ENCODE measurements around the gene NUDT2. TPM values are rescaled to one million over a fixed set of nuclear protein-coding genes. Genes with fewer than 3 reads are reported as not detected.

Gene NUDT2
- polyA plus RNA-seq, 1 of the 3 experiments (the other 2 are of a cell fraction), result 47.8 TPM

DNA sequence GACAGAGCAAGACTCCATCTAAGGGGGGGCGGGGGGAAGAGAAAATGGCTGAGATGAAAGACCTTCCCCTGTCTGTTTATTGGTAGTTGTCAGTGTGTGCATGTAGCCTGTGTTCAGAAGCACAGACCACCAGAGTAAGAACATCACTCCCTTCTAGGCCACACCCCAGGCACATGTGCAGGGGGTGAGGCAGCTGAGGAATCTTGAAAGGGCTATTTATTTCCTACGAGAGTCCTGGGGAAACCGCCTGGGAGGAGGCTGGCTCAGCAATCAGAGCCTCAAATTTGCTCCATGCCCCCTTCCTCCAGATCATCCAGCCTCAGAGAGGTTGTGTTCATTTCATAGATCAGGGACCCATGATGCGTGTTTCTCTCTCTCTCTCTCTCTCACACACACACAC is 40.3 kb downstream of the NUDT2 start:
- H4K20me1 ChIP-seq (ENCODE audit: insufficient read depth), result no peaks in the 10 kb centered on the region
- no peaks in the 10 kb centered on the region for H3K27me3 ChIP-seq (ENCODE audit: insufficient read depth)
- ChIA-PET CTCF (interaction anchor here (0.6 to 1.7 kb wide), 3 partner anchors 37 to 222 kb away, joined by 3 to 8 read pairs (median 5); no protein-coding TSS in a partner anchor), POLR2A (no interaction called here)
- H3K36me3 ChIP-seq (replicated peaks in 1 of 2; ENCODE audit: control insufficient read depth in 1 of 2, insufficient read depth in 2 of 2, low read length in 1 of 2), result peaks cover 0 to 5% of the 10 kb centered on the region in 2 experiments
- no peak overlapping the region for H3K27ac ChIP-seq (ENCODE audit: low read depth in 2 of 2, low read length in 1 of 2)
- no peak for DNase-seq
- WGBS (ENCODE audit: low lambda C conversion rate), result 82% methylated on average over 2 of the region's 4 CpGs
- H2AFZ ChIP-seq (ENCODE audit: low read depth), result no peak overlapping the region
- TF ChIP-seq RAD21 (IDR thresholded peaks at IDR 0.05; ENCODE audit: low read length), result no peak
- no peaks in the 10 kb centered on the region for H3K9me2 ChIP-seq
- H3K9ac ChIP-seq, result no peak overlapping the region
- no peak overlapping the region for H3K4me3 ChIP-seq (ENCODE audit: low read depth in 2 of 2, low read length in 1 of 2)
- H3F3A ChIP-seq (replicated peaks; ENCODE audit: insufficient read depth), result no peaks in the 10 kb centered on the region
- no peak overlapping the region for H3K4me2 ChIP-seq
- H3K4me1 ChIP-seq (ENCODE audit: control insufficient read depth in 1 of 2, insufficient read depth in 2 of 2, low read depth in 1 of 2, low read length in 1 of 2), result peaks cover 0 to 18% of the 10 kb centered on the region in 2 experiments; a peak in 2 of 4 replicates
- no peaks in the 10 kb centered on the region for H3K9me3 ChIP-seq
- H3K79me2 ChIP-seq (ENCODE audit: insufficient read depth), result no peaks in the 10 kb centered on the region

DNA sequence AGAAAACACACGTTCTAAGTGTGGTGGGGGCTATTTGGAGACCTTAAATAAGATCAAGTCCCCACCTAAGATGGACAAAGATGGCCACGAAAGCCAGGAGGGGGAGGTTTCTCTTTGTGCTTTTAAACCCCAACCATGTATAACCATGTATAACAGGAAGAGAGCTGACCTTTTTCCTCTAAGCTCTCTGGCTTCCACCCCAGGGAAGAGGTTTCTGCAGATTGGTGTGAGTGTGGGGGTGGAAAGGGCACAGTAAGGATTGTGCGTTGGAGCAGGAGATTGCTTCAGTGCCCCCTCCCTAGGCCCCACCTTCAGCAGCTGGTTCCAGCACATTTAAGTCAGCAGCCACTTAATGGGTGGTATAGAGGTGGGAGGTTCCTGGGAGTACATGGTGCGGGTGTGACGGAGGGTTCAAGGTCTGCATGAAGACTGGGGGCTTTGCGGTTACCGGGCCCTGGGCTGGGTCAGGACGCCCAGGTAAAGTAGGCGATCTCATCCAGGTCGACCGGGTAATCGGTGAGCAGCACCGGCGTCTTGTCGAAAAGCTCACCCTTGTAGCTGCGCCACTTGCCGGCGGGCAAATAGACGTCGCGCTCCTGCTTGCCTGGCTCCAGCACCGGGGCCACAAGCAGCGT is 41.1 kb downstream of the NUDT2 start:
- CTCF ChIA-PET, result interaction anchor here (1.7 kb wide), 1 partner anchor 38 kb away, joined by 8 read pairs; no protein-coding TSS in a partner anchor
- no peak overlapping the region for H3K9ac ChIP-seq
- H3K27me3 ChIP-seq (ENCODE audit: insufficient read depth), result no peaks in the 10 kb centered on the region
- H3K36me3 ChIP-seq (replicated peaks in 1 of 2; ENCODE audit: control insufficient read depth in 1 of 2, insufficient read depth in 2 of 2, low read length in 1 of 2), result peaks cover 0 to 5% of the 10 kb centered on the region in 2 experiments
- no peaks in the 10 kb centered on the region for H3F3A ChIP-seq (replicated peaks; ENCODE audit: insufficient read depth)
- H3K4me2 ChIP-seq, result no peak overlapping the region
- H3K79me2 ChIP-seq (ENCODE audit: insufficient read depth), result no peaks in the 10 kb centered on the region
- no peak for TF ChIP-seq YY1 (IDR thresholded peaks at IDR 0.05; ENCODE audit: low read depth)
- TF ChIP-seq RFX5 (IDR thresholded peaks at IDR 0.05; ENCODE audit: low read length), result no peak
- TF ChIP-seq FOXM1 (IDR thresholded peaks at IDR 0.05; ENCODE audit: low read depth), result no peak
- no peak for TF ChIP-seq MEF2A (IDR thresholded peaks at IDR 0.05; ENCODE audit: borderline replicate concordance, low read depth)
- TF ChIP-seq FOSL2 (IDR thresholded peaks at IDR 0.05; ENCODE audit: borderline replicate concordance, low read depth), result no peak
- no peak for TF ChIP-seq TCF12 (IDR thresholded peaks at IDR 0.05)
- no peak for TF ChIP-seq TAF1 (IDR thresholded peaks at IDR 0.05; ENCODE audit: borderline replicate concordance, low read depth, low read length)
- no peak for TF ChIP-seq RAD21 (IDR thresholded peaks at IDR 0.05; ENCODE audit: low read length)
- TF ChIP-seq EP300 (IDR thresholded peaks at IDR 0.05; ENCODE audit: borderline replicate concordance in 1 of 2, low read depth in 1 of 2, low read length in 1 of 2), result no peak
- TF ChIP-seq RCOR1 (IDR thresholded peaks at IDR 0.05; ENCODE audit: low read length), result no peak
- TF ChIP-seq, protein P1, sequence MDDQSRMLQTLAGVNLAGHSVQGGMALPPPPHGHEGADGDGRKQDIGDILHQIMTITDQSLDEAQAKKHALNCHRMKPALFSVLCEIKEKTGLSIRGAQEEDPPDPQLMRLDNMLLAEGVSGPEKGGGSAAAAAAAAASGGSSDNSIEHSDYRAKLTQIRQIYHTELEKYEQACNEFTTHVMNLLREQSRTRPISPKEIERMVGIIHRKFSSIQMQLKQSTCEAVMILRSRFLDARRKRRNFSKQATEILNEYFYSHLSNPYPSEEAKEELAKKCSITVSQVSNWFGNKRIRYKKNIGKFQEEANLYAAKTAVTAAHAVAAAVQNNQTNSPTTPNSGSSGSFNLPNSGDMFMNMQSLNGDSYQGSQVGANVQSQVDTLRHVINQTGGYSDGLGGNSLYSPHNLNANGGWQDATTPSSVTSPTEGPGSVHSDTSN (IDR thresholded peaks at IDR 0.05), result no peak
- H3K4me1 ChIP-seq (ENCODE audit: control insufficient read depth in 1 of 2, insufficient read depth in 2 of 2, low read depth in 1 of 2, low read length in 1 of 2), result peaks cover 0 to 21% of the 10 kb centered on the region in 2 experiments; a peak in 1 of 4 replicates
- H3K9me2 ChIP-seq, result no peaks in the 10 kb centered on the region
- H4K20me1 ChIP-seq (ENCODE audit: insufficient read depth), result no peaks in the 10 kb centered on the region
- H3K4me3 ChIP-seq (ENCODE audit: low read depth in 2 of 2, low read length in 1 of 2), result no peak overlapping the region
- no peak overlapping the region for H2AFZ ChIP-seq (ENCODE audit: low read depth)
- POLR2A ChIA-PET, result no interaction called here
- DNase-seq, result no peak
- 93% methylated on average over 23 of the region's 23 CpGs for WGBS (ENCODE audit: low lambda C conversion rate)
- H3K9me3 ChIP-seq, result no peaks in the 10 kb centered on the region
- H3K27ac ChIP-seq (ENCODE audit: low read depth in 2 of 2, low read length in 1 of 2), result no peak overlapping the region
